Osteocyte (in vitro differentiated cells): ENCODE data around the gene ZBTB12. TPM values are rescaled to one million over a fixed set of nuclear protein-coding genes. Genes with fewer than 3 reads are reported as not detected.

ENCODE experiments used
- DNase-seq: peaks from one replicate; pipeline ENCODE4 v3.0.0; 2021; ENCODE audit warnings: mixed read lengths; ENCODE audit not compliant: unreplicated experiment; ENCODE audit errors: extremely low spot score
- H3K27ac Mint-ChIP-seq: one replicate; pipeline ENCODE4 v1.8.0; 2021; ENCODE audit warnings: mild to moderate bottlenecking, mixed read lengths; ENCODE audit not compliant: unreplicated experiment
- H3K27me3 Mint-ChIP-seq: one replicate; pipeline ENCODE4 v1.8.0; 2021; ENCODE audit warnings: mixed read lengths; ENCODE audit not compliant: unreplicated experiment
- H3K36me3 Mint-ChIP-seq: one replicate; pipeline ENCODE4 v1.8.0; 2021; ENCODE audit warnings: mixed read lengths; ENCODE audit not compliant: unreplicated experiment
- H3K4me1 Mint-ChIP-seq: one replicate; pipeline ENCODE4 v1.8.0; 2021; ENCODE audit warnings: mixed read lengths; ENCODE audit not compliant: unreplicated experiment
- H3K4me3 Mint-ChIP-seq: one replicate; pipeline ENCODE4 v1.8.0; 2021; ENCODE audit warnings: mild to moderate bottlenecking, moderate library complexity, mixed read lengths; ENCODE audit not compliant: unreplicated experiment
- H3K9me3 Mint-ChIP-seq: one replicate; pipeline ENCODE4 v1.8.0; 2021; ENCODE audit warnings: mixed read lengths; ENCODE audit not compliant: unreplicated experiment
- CTCF ChIP-seq: fragments of 200-600 bp; sonication (generic); IDR thresholded peaks from 2 replicates; pipeline ENCODE4 v1.5.0; 2021; ENCODE audit warnings: antibody characterized with exemption, mild to moderate bottlenecking, moderate library complexity
- long read RNA-seq: library from polyadenylated mRNA; unstranded; transcript quantifications from one replicate; pipeline ENCODE4 v2.0.0, GENCODE V29; 2021
- total RNA-seq: library from RNA; stranded (reverse); gene quantifications from 2 replicates; pipeline ENCODE4 v1.2.1, GENCODE V29; 2021

ZBTB12 gene, protein sequence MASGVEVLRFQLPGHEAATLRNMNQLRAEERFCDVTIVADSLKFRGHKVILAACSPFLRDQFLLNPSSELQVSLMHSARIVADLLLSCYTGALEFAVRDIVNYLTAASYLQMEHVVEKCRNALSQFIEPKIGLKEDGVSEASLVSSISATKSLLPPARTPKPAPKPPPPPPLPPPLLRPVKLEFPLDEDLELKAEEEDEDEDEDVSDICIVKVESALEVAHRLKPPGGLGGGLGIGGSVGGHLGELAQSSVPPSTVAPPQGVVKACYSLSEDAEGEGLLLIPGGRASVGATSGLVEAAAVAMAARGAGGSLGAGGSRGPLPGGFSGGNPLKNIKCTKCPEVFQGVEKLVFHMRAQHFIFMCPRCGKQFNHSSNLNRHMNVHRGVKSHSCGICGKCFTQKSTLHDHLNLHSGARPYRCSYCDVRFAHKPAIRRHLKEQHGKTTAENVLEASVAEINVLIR
- total RNA-seq: 8.3 and 8.8 TPM in 2 replicates
- long read RNA-seq: 0 reads

GRCh38 chr6:31901953-31902643 is at the start of gene ZBTB12:
Gene ZBTB12, minus strand, starts transcription at chr6:31902086. Its CDS starts 781 bp downstream, at chr6:31901305.
- peak within 1 kb of the TSS; percentile 82 for H3K4me3 Mint-ChIP-seq
- no peaks in the 10 kb centered on the region for H3K9me3 Mint-ChIP-seq
- H3K27ac Mint-ChIP-seq: peak within 1 kb of the TSS; percentile 90
- peak; percentile 98 for DNase-seq
- H3K36me3 Mint-ChIP-seq: peaks cover 1% of the 10 kb centered on the region
- H3K27me3 Mint-ChIP-seq: peaks cover 4% of the 10 kb centered on the region
- H3K4me1 Mint-ChIP-seq: peaks cover 21% of the 10 kb centered on the region
- no peak for TF ChIP-seq CTCF

GRCh38 chr6:31949926-31950548 is 48.2 kb upstream of the ZBTB12 start:
- Mint-ChIP-seq H3K4me3 (no peak overlapping the region), H3K4me1 (peaks cover 14% of the 10 kb centered on the region), H3K36me3 (peaks cover 30% of the 10 kb centered on the region), H3K27ac (no peak overlapping the region), H3K27me3 (no peaks in the 10 kb centered on the region), H3K9me3 (no peaks in the 10 kb centered on the region)
- no peak for TF ChIP-seq CTCF
- DNase-seq: no peak

DNA sequence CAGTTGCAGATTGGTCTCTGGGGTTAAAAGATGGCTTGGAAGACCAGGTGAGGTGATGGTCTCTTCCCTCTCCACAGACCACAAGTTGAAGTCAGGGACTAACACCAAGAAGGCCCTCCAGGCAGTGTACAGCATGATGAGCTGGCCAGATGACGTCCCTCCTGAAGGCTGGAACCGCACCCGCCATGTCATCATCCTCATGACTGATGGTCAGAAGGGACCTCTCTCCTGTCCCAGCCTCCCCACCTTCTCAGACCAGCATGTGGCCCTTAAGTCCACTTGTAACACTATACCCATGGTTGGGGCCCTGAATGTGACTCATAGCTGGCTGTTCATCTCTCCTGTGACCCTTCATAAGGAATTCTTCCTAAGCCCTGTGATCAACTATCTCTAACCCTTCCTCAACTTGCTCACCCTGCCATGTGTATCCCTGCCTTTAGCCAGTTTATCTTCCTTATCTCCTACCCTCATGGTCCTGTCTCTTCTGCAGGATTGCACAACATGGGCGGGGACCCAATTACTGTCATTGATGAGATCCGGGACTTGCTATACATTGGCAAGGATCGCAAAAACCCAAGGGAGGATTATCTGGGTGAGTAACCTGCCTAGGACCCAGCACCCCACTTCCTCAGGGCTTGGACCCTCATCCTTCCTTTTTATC is 47.0 kb upstream of the ZBTB12 start:
- Mint-ChIP-seq H3K36me3 (peaks cover 18% of the 10 kb centered on the region), H3K4me1 (peaks cover 17% of the 10 kb centered on the region), H3K9me3 (no peaks in the 10 kb centered on the region), H3K4me3 (no peak overlapping the region), H3K27me3 (no peaks in the 10 kb centered on the region), H3K27ac (no peak overlapping the region)
- no peak for TF ChIP-seq CTCF
- DNase-seq: no peak

DNA sequence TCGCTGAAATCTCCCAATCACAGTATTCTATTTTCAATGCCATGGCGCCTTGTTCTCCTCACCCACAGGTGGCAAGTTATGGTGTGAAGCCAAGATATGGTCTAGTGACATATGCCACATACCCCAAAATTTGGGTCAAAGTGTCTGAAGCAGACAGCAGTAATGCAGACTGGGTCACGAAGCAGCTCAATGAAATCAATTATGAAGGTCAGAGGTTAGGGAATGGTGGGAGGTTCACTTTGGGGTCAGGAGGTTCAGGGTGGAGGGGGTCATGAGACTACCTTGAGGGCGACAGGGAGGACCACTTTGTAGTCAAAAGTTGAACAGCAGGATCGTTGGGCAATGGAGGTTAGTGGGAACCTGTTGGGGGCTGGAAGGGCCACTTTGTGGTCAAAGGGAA is 46.4 kb upstream of the ZBTB12 start:
- DNase-seq: no peak
- TF ChIP-seq CTCF: no peak
- Mint-ChIP-seq H3K9me3 (no peaks in the 10 kb centered on the region), H3K4me1 (peaks cover 17% of the 10 kb centered on the region), H3K36me3 (peaks cover 12% of the 10 kb centered on the region), H3K4me3 (no peak overlapping the region), H3K27me3 (no peaks in the 10 kb centered on the region), H3K27ac (no peak overlapping the region)
